DND-41 (cell line): ENCODE measurements around the gene STAC.

ENCODE experiments used
- ATAC-seq: fragments of 200-7000 bp; cut with Tn5 transposase; 3 replicates; pipeline ENCODE4 v1.9.1; 2021; ENCODE audit warnings: low read depth; ENCODE audit not compliant: insufficient read depth
- DNase-seq: peaks from one replicate; pipeline ENCODE4 v3.0.0-alpha.2; 2020
- H2AFZ ChIP-seq: 2 replicates; pipeline ENCODE4 v1.6.0; 2012; ENCODE audit warnings: low read depth, low read length
- H3K27ac ChIP-seq: 2 replicates; pipeline ENCODE4 v1.5.1; 2012; ENCODE audit warnings: low read length, inconsistent platforms
- H3K27me3 ChIP-seq: fragments of 200-600 bp; sonication (generic); 2 replicates; pipeline ENCODE4 v1.6.0; 2012; ENCODE audit warnings: low read length, mild to moderate bottlenecking, inconsistent platforms; ENCODE audit not compliant: insufficient read depth, poor library complexity
- H3K36me3 ChIP-seq: 2 replicates; pipeline ENCODE4 v1.5.1; 2012; ENCODE audit warnings: low read length, inconsistent platforms; ENCODE audit not compliant: insufficient read depth
- H3K4me1 ChIP-seq: 2 replicates; pipeline ENCODE4 v1.5.1; 2012; ENCODE audit warnings: mild to moderate bottlenecking, low read length; ENCODE audit not compliant: insufficient read depth
- H3K4me2 ChIP-seq: 2 replicates; pipeline ENCODE4 v1.6.0; 2012; ENCODE audit warnings: mild to moderate bottlenecking, moderate library complexity, low read length, inconsistent platforms; ENCODE audit not compliant: insufficient read depth
- H3K4me3 ChIP-seq, 2 experiments: fragments of 200-600 bp in 1 of 2; shearing (Covaris generic) in 1 of 2; 2 replicates each; pipeline ENCODE4 v1.5.1; 2012 to 2016; ENCODE audit warnings: inconsistent platforms in 2 of 2, low read length in 2 of 2, mild to moderate bottlenecking in 2 of 2, low read depth in 1 of 2, moderate library complexity in 1 of 2
- H3K79me2 ChIP-seq: 2 replicates; pipeline ENCODE4 v1.6.0; 2012; ENCODE audit warnings: low read length, inconsistent platforms; ENCODE audit not compliant: insufficient read depth
- H3K9ac ChIP-seq: 2 replicates; pipeline ENCODE4 v1.6.0; 2012; ENCODE audit warnings: low read depth, mild to moderate bottlenecking, inconsistent platforms, low read length, moderate library complexity
- H3K9me3 ChIP-seq: 2 replicates; pipeline ENCODE4 v1.5.1; 2012; ENCODE audit warnings: low read length, moderate library complexity, mild to moderate bottlenecking, inconsistent platforms; ENCODE audit not compliant: insufficient read depth, severe bottlenecking
- H4K20me1 ChIP-seq: 2 replicates; pipeline ENCODE4 v1.6.0; 2012; ENCODE audit warnings: low read length; ENCODE audit not compliant: insufficient read depth
- EZH2 ChIP-seq: IDR thresholded peaks from 3 replicates; pipeline ENCODE4 v1.6.1; 2012; ENCODE audit warnings: borderline replicate concordance, low read depth, mild to moderate bottlenecking, moderate library complexity, low read length, inconsistent platforms; ENCODE audit not compliant: severe bottlenecking
- TF ChIP-seq, protein P1 (sequence below): IDR thresholded peaks from 2 replicates; pipeline ENCODE4 v1.5.1; 2012; ENCODE audit warnings: borderline replicate concordance, low read length, moderate library complexity, mild to moderate bottlenecking; ENCODE audit not compliant: poor library complexity, severe bottlenecking; ENCODE audit errors: extremely low read depth

Gene STAC

DNA sequence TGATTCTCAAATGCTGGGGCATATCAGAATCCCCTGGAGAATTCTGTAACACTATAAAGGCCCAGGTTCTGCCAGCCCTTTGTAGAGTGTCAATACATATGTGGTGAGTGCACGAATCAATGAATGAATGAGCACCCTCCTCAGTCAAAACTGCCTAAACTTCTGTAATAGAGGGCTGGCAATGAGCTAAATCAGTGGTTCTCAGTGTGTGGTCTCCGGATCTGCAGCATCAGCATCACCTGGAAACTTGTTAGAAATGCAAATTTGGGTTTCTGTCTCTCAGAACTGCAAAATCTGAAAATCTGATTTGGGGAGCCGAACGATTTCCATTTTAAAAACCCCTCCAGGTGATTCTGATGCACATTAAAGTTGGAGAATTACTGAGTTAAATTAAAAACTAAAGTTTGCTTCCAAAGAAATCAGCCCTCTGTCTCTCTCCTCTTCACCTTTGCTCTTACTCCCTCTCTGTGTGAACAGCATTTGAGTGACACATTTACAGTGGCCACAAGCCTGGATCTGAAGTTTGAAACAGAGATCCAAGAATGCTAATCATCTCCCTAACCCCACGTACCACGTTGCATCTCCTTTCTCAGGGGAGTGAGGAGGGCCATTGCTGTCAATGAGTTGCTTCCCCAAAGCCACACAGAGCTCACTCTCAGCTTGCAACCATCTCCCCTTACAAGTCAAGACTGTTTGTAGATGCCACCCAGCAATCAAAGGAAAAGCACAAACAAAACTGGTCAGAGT lies 109.5 kb downstream of the STAC start:
- Histone ChIP-seq H3K4me1 (no peaks in the 10 kb centered on the region), H3K4me3 (no peak overlapping the region), H3K9ac (no peak overlapping the region), H3K79me2 (no peaks in the 10 kb centered on the region), H2AFZ (no peak overlapping the region), H3K36me3 (no peaks in the 10 kb centered on the region), H3K4me2 (no peak overlapping the region), H3K27me3 (no peaks in the 10 kb centered on the region), H3K27ac (no peak overlapping the region), H3K9me3 (no peaks in the 10 kb centered on the region), H4K20me1 (no peaks in the 10 kb centered on the region)
- no peak for ATAC-seq
- no peak for DNase-seq
- TF ChIP-seq EZH2: no peak
- TF ChIP-seq, protein P1, sequence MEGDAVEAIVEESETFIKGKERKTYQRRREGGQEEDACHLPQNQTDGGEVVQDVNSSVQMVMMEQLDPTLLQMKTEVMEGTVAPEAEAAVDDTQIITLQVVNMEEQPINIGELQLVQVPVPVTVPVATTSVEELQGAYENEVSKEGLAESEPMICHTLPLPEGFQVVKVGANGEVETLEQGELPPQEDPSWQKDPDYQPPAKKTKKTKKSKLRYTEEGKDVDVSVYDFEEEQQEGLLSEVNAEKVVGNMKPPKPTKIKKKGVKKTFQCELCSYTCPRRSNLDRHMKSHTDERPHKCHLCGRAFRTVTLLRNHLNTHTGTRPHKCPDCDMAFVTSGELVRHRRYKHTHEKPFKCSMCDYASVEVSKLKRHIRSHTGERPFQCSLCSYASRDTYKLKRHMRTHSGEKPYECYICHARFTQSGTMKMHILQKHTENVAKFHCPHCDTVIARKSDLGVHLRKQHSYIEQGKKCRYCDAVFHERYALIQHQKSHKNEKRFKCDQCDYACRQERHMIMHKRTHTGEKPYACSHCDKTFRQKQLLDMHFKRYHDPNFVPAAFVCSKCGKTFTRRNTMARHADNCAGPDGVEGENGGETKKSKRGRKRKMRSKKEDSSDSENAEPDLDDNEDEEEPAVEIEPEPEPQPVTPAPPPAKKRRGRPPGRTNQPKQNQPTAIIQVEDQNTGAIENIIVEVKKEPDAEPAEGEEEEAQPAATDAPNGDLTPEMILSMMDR: no peak

DNA sequence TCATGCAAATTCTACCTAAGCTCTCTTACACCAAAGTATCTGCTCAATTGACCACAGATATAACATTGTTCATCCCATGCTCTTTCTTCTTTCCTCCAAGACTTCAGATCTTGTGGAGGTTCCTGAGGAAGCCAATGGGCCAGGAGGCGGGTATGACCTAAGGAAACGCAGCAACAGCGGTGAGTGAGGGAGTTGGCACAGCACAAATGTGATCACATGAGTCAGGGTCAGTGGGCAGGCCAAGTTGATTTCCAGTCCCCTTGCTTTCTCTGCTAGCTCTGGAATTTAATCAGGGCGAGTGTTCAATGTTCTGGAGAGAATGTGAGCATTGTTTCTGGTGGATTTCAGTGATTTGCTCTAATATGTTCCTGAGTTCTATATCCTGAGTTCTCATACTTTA lies 112.7 kb downstream of the STAC start:
- Histone ChIP-seq H3K9me3 (no peaks in the 10 kb centered on the region), H3K9ac (no peak overlapping the region), H2AFZ (no peak overlapping the region), H3K4me2 (no peak overlapping the region), H3K27ac (no peak overlapping the region), H3K4me3 (no peak overlapping the region), H4K20me1 (no peaks in the 10 kb centered on the region), H3K4me1 (no peaks in the 10 kb centered on the region), H3K36me3 (no peaks in the 10 kb centered on the region), H3K27me3 (no peaks in the 10 kb centered on the region), H3K79me2 (no peaks in the 10 kb centered on the region)
- no peak for ATAC-seq
- TF ChIP-seq, protein P1: no peak
- no peak for TF ChIP-seq EZH2
- no peak for DNase-seq

DNA sequence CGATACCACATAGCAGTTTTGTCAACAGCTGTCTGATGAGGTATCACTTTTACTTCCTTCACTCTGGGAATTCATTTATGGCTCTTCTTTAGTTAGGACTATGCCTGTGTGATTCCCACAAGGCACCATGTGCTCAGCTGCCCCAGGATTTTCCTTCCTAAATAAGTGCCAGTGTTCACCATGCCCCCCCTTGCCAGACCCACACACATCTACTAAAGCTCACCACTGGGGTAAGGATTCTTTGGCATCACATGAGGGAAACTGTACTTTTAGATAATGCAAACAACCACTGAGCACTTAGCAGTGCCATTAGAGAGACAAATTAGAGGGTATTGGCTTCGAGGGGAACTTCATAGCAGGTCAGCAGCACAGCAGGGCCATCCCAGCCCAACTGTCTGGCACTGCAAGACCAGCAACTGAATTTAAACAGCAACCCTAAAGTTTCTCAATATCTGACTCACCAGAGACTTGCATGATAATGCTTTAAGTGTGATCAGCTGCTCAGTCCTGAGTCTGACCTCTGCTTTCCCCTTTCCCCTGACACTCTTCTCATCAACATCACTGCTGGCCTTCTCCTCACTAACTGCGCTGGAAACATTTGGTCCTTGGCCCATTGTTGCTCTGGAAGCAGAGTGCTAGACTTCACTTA lies 114.3 kb downstream of the STAC start:
- no peaks in the 10 kb centered on the region for H3K27me3 ChIP-seq
- DNase-seq: no peak
- no peaks in the 10 kb centered on the region for H3K9me3 ChIP-seq
- H3K4me3 ChIP-seq: no peak overlapping the region
- H3K4me2 ChIP-seq: no peak overlapping the region
- ATAC-seq: no peak
- no peaks in the 10 kb centered on the region for H3K4me1 ChIP-seq
- no peaks in the 10 kb centered on the region for H3K79me2 ChIP-seq
- no peaks in the 10 kb centered on the region for H3K36me3 ChIP-seq
- no peaks in the 10 kb centered on the region for H4K20me1 ChIP-seq
- no peak overlapping the region for H2AFZ ChIP-seq
- no peak for TF ChIP-seq EZH2
- TF ChIP-seq, protein P1: no peak
- H3K27ac ChIP-seq: no peak overlapping the region
- H3K9ac ChIP-seq: no peak overlapping the region
